GM06990 (cell line): Measurements from ENCODE around the gene MYPN.

Experiments
- DNase-seq: peaks from one replicate; pipeline ENCODE4 v3.0.0-alpha.2; 2011; ENCODE audit not compliant: insufficient read length; ENCODE audit errors: extremely low read depth
- H3K27me3 ChIP-seq: replicated peaks from 2 replicates; pipeline ENCODE4 v1.6.0; 2011; ENCODE audit warnings: low read length; ENCODE audit not compliant: control insufficient read depth, insufficient read depth
- H3K36me3 ChIP-seq: 2 replicates; pipeline ENCODE4 v1.5.1; 2011; ENCODE audit warnings: low read length; ENCODE audit not compliant: control insufficient read depth, insufficient read depth
- H3K4me3 ChIP-seq: replicated peaks from 2 replicates; pipeline ENCODE4 v1.5.1; 2011; ENCODE audit warnings: low read depth, mild to moderate bottlenecking, control low read depth, low read length
- CTCF ChIP-seq: IDR thresholded peaks from 2 replicates; pipeline ENCODE4 v1.5.1; 2011; ENCODE audit warnings: low read length, control low read depth, mild to moderate bottlenecking, inconsistent platforms; ENCODE audit not compliant: insufficient read depth, poor library complexity, severe bottlenecking

The MYPN gene

DNA sequence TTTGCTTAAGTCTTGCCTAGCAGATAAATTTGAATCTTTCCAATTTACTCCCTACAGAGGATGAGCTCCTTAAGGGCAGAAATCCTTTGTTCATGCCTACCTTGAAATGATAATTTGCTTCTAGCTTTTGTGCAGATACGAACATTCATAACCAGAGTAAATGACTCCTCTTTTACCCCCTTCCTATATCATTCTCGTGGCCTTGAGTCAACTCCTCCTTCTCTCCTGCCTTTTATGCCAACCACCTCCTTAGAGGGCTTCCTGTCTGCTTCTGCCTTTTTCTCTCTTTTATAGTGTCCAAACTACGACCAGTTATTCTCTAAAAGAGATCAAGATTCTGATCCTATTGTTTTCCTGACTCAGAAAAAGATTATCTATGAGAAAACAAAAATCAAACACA, 36.4 kb downstream of the MYPN start:
- DNase-seq = no peak
- H3K4me3 ChIP-seq = no peak overlapping the region
- no peaks in the 10 kb centered on the region for H3K36me3 ChIP-seq
- H3K27me3 ChIP-seq = no peaks in the 10 kb centered on the region
- TF ChIP-seq CTCF = no peak

DNA sequence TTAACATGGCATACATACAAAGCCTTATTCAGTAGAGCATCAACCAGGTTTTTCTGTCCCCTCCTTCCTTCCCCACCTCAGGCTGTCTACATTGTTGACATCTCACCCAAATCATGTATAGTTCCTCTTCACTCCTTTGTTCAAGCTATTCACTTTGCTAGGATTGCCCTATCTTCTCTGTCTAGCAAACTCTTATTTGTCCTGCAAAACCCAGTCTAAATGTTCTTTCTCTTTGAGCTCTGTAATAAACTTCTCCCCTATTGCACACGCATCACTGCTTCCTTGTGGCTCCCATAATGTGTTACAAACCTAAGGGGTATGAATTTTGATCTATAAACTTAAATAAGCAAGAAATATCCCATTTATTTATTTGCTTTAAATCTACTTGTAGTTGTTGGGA, 36.8 kb downstream of the MYPN start:
- no peak for DNase-seq
- TF ChIP-seq CTCF = no peak
- H3K36me3 ChIP-seq = no peaks in the 10 kb centered on the region
- H3K4me3 ChIP-seq = no peak overlapping the region
- no peaks in the 10 kb centered on the region for H3K27me3 ChIP-seq

- no peak overlapping the region for H3K4me3 ChIP-seq
- H3K36me3 ChIP-seq = no peaks in the 10 kb centered on the region
- no peaks in the 10 kb centered on the region for H3K27me3 ChIP-seq
- DNase-seq = no peak
- no peak for TF ChIP-seq CTCF
These were observed 42.2 kb downstream of the MYPN start for GRCh38 chr10:68151453-68151852.

GRCh38 chr10:68153473-68154210, 44.4 kb downstream of the MYPN start:
- Histone ChIP-seq H3K27me3 (no peaks in the 10 kb centered on the region), H3K36me3 (no peaks in the 10 kb centered on the region), H3K4me3 (no peak overlapping the region)
- no peak for DNase-seq
- TF ChIP-seq CTCF = no peak

GRCh38 chr10:68154211-68154497, 44.9 kb downstream of the MYPN start:
- no peak for TF ChIP-seq CTCF
- H3K4me3 ChIP-seq = no peak overlapping the region
- no peaks in the 10 kb centered on the region for H3K27me3 ChIP-seq
- H3K36me3 ChIP-seq = no peaks in the 10 kb centered on the region
- DNase-seq = no peak

DNA sequence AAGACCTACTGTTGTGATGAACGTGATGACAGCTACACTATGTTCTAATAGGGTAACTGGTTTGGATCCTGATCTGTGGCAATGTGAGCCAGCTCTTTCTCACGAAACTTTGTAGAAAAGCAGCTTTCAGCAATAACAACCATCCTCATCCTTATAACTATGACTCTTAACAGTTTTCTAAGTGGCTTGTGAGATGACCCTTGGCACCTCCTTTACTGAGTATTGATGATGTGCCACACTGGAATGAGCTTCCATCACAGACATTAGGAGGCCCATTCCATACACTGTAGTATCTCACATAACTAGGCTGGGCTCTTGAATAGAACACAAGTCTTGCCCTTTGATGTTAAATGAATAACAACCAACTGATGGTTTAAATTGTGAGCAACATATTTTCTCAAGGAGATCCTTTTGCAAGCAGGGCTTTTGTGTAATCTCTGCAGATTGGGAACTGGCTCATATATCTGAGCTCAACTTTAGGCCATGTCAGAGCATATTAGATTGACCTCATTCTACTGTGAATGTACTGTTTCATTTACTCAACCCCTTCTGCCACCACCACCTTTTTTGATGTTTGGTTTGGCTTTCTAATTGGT, 46.4 kb downstream of the MYPN start:
- DNase-seq = no peak
- no peaks in the 10 kb centered on the region for H3K27me3 ChIP-seq
- no peak for TF ChIP-seq CTCF
- no peak overlapping the region for H3K4me3 ChIP-seq
- no peaks in the 10 kb centered on the region for H3K36me3 ChIP-seq
